ENCODE data around the gene RBCK1. TPM values are rescaled to one million over a fixed set of nuclear protein-coding genes. Genes with fewer than 3 reads are reported as not detected.

RBCK1 gene
- total RNA-seq, 1 experiment from 2014 or later: 46.8 TPM

- Histone ChIP-seq H3K14ac (ENCODE audit: insufficient read depth, low read length) (no peak overlapping the region), H3K27me3 (ENCODE audit: insufficient read depth, low read length) (peaks cover 4% of the 10 kb centered on the region; the same call in 1 of the 2 replicates), H3K4me2 (ENCODE audit: insufficient read depth, insufficient read length, low read length) (no peak overlapping the region), H4K20me1 (ENCODE audit: control insufficient read depth, insufficient read depth, insufficient read length) (no peaks in the 10 kb centered on the region), H3K79me2 (ENCODE audit: insufficient read depth, low read length) (no peaks in the 10 kb centered on the region), H2AFZ (ENCODE audit: low read length) (no peak overlapping the region), H3K4me1 (ENCODE audit: insufficient read depth, low read length) (0 out of 2 replicates have a peak, but pooled peaks cover 3% of the 10 kb centered on the region), H2BK20ac (ENCODE audit: low read depth, low read length, poor library complexity, severe bottlenecking) (no peak overlapping the region), H3K23me2 (ENCODE audit: insufficient read length, low read depth, low read length, poor library complexity, severe bottlenecking) (no peaks in the 10 kb centered on the region), H3K4ac (ENCODE audit: low read depth, low read length) (no peak overlapping the region), H3K9ac (ENCODE audit: extremely low read depth, insufficient read length, low read length) (no peak overlapping the region), H3T11ph (ENCODE audit: low read length) (no peak overlapping the region), H3K23ac (ENCODE audit: insufficient read length, low read depth, low read length) (no peak overlapping the region), H4K91ac (ENCODE audit: insufficient read length, low read depth, low read length) (no peak overlapping the region), H3K9me3 (ENCODE audit: control insufficient read depth, low read depth, low read length) (no peaks in the 10 kb centered on the region), H4K8ac (replicated peaks; ENCODE audit: insufficient read length, low read depth, low read length) (no peak overlapping the region), H2BK12ac (ENCODE audit: insufficient read length, low read depth, low read length) (no peak overlapping the region), H2AK5ac (ENCODE audit: insufficient read length, low read length) (no peak overlapping the region), H3K18ac (ENCODE audit: insufficient read length, low read depth, low read length) (no peak overlapping the region), H2BK5ac (ENCODE audit: insufficient read length, low read length) (no peak overlapping the region), H3K27ac (ENCODE audit: insufficient read length, low read depth, low read length) (no peak overlapping the region), H2BK120ac (ENCODE audit: low read depth, low read length, poor library complexity, severe bottlenecking) (no peak overlapping the region), H3K79me1 (ENCODE audit: insufficient read depth, low read depth, low read length, poor library complexity, severe bottlenecking) (no peaks in the 10 kb centered on the region), H2BK15ac (ENCODE audit: low read depth, low read length) (no peak overlapping the region), H3K56ac (ENCODE audit: insufficient read length, low read depth, low read length) (no peak overlapping the region), H4K5ac (ENCODE audit: insufficient read length, low read depth, low read length) (no peak overlapping the region)
- Mint-ChIP-seq H3K4me3 (no peak overlapping the region), H3K4me1 (peaks cover 7 to 9% of the 10 kb centered on the region in 2 experiments), H3K27ac (no peak overlapping the region), H3K36me3 (ENCODE audit: insufficient read depth in 1 of 3, low read depth in 3 of 3) (peaks cover 33 to 90% (median 78%) of the 10 kb centered on the region in 3 experiments; a peak in 6 of 7 replicates), H3K27me3 (ENCODE audit: low read depth) (peaks cover 12% of the 10 kb centered on the region), H3K9me3 (no peaks in the 10 kb centered on the region)
- no peak for TF ChIP-seq CTCF (conservative IDR thresholded peaks at IDR 0.05)
- no CpG with 5 or more reads among the region's 13 CpGs for WGBS (ENCODE audit: extremely low coverage, insufficient read length, low lambda C conversion rate)
- no peak for DNase-seq
Measured at GRCh38 chr20:440636-441035, 32.5 kb downstream of the RBCK1 start.

All from H9 (cell line).